Esophagus squamous epithelium (tissue), 5 donors: Measurements from ENCODE around the gene EEPD1. TPM values are rescaled to one million over a fixed set of nuclear protein-coding genes. Genes with fewer than 3 reads are reported as not detected.

Experiments used
- DNase-seq: peaks from one replicate; lab custom pipeline; 2025; lab: John Stamatoyannopoulos, UW
- H3K27ac ChIP-seq, 4 donors: fragments of 200-600 bp; sonication (generic); one replicate each; pipeline ENCODE4 v1.5.1; 2016 to 2019; ENCODE audit warnings: mild to moderate bottlenecking in 1 of 4
- H3K27me3 ChIP-seq, 4 donors: fragments of 200-600 bp; sonication (generic); 1 replicate in 3 of 4; 2 replicates in 1 of 4; pipeline versions ENCODE4 v1.5.1 to v1.6.0; 2017 to 2021; ENCODE audit warnings: antibody characterized with exemption in 1 of 4
- H3K36me3 ChIP-seq, 3 donors: fragments of 200-600 bp; sonication (generic); one replicate each; pipeline ENCODE4 v1.5.1; 2016 to 2019
- H3K4me1 ChIP-seq, 3 donors: fragments of 200-600 bp; sonication (generic); one replicate each; pipeline ENCODE4 v1.5.1; 2017 to 2019
- H3K4me3 ChIP-seq, 4 donors: fragments of 200-600 bp; sonication (generic); 1 replicate in 3 of 4; 2 replicates in 1 of 4; pipeline ENCODE4 v1.5.1; 2016 to 2019; ENCODE audit warnings: mild to moderate bottlenecking in 2 of 4, moderate library complexity in 1 of 4
- H3K9me3 ChIP-seq, 3 donors: fragments of 200-600 bp; sonication (generic); one replicate each; pipeline ENCODE4 v1.5.1; 2016 to 2019
- CTCF ChIP-seq, 6 experiments: fragments of 450-650 bp in 4 of 6; fragments of 200-600 bp in 2 of 6; sonication (generic) in 2 of 6; IDR thresholded peaks; one replicate each; pipeline ENCODE4 v1.5.1; 2016 to 2019; ENCODE audit warnings: antibody characterized with exemption in 6 of 6, mild to moderate bottlenecking in 4 of 6, moderate library complexity in 4 of 6
- POLR2A ChIP-seq, 4 donors: fragments of 450-650 bp; IDR thresholded peaks; one replicate each; pipeline ENCODE4 v1.6.1; 2017; ENCODE audit warnings: antibody characterized with exemption in 4 of 4, mild to moderate bottlenecking in 4 of 4, moderate library complexity in 3 of 4
- WGBS, 2 donors: methylation state at CpG; one replicate each; pipeline ENCODE4 v1.1.5; 2018; 5-methylcytosine and 5-hydroxymethylcytosine counted together
- intact Hi-C: fragments of 100-400 bp; cut with DNase I; formaldehyde crosslinking; loops from one replicate; pipeline ENCODE4 v1.15.0; 2022
- total RNA-seq, 4 donors: library from RNA; depleted of rRNA; stranded (reverse); fragments of >200 nt; gene quantifications; one replicate each; pipeline ENCODE4 v1.1.0, GENCODE V29; 2016
- donor health status: DM: yes; HTN: yes; CAD: no.

Gene EEPD1
- total RNA-seq, 4 donors from 2014 or later, result 2.3 to 10.2 (median 4.8) TPM

DNA sequence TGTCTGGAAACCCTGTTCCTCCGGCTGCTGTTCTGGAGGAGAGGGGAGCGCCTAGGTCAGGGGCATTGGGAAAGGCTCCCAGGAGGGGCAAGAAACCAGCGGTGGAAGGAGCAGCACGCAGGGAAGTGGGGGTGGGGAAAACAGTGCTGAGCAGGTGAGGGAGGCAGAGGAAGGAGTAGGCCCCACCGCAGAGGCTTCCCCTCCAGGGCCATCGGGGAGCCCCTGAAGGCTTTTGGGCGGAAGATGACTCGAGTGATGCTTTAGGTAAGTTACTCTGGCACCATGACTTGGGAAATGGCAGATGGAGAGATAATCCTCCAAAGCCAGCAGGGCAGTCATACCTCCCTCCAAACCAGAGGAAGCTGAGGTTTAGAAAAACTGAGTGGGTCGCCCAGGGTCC lies 130.1 kb downstream of the EEPD1 start:
- peaks cover 0 to 4% (median 0%) of the 10 kb centered on the region in 4 donors for H3K27me3 ChIP-seq
- peaks cover 23 to 80% (median 34%) of the 10 kb centered on the region in 3 donors for H3K4me1 ChIP-seq
- no peak for DNase-seq
- H3K27ac ChIP-seq, result peak overlapping the region in 1 of 4 donors; percentile 47
- no peak for TF ChIP-seq POLR2A (IDR thresholded peaks at IDR 0.05)
- TF ChIP-seq CTCF (IDR thresholded peaks at IDR 0.05), result no peak
- H3K4me3 ChIP-seq, result no peak overlapping the region
- intact Hi-C loops, result no loop called here
- H3K9me3 ChIP-seq, result no peaks in the 10 kb centered on the region
- H3K36me3 ChIP-seq, result peaks cover 0 to 18% (median 0%) of the 10 kb centered on the region in 3 donors
- 75% methylated on average over 8 to 9 of the region's 9 CpGs for WGBS, 2 donors

GRCh38 chr7:36283711-36284130 lies 130.7 kb downstream of the EEPD1 start:
- H3K36me3 ChIP-seq, result peaks cover 0 to 23% (median 0%) of the 10 kb centered on the region in 3 donors
- DNase-seq, result peak; percentile 36
- peaks cover 23 to 78% (median 29%) of the 10 kb centered on the region in 3 donors for H3K4me1 ChIP-seq
- H3K4me3 ChIP-seq, result no peak overlapping the region
- peaks cover 0 to under 1% (median 0%) of the 10 kb centered on the region in 4 donors for H3K27me3 ChIP-seq
- 71 to 75% methylated on average over 1 to 2 of the region's 7 CpGs for WGBS, 2 donors
- intact Hi-C loops, result no loop called here
- TF ChIP-seq CTCF (IDR thresholded peaks at IDR 0.05), result no peak
- TF ChIP-seq POLR2A (IDR thresholded peaks at IDR 0.05), result no peak
- peak overlapping the region in 1 of 4 donors; percentile 47 for H3K27ac ChIP-seq
- H3K9me3 ChIP-seq, result no peaks in the 10 kb centered on the region

GRCh38 chr7:36284456-36285090 lies 131.5 kb downstream of the EEPD1 start:
- H3K36me3 ChIP-seq, result peaks cover 0 to 23% (median 0%) of the 10 kb centered on the region in 3 donors
- peaks cover 23 to 69% (median 27%) of the 10 kb centered on the region in 3 donors for H3K4me1 ChIP-seq
- H3K9me3 ChIP-seq, result no peaks in the 10 kb centered on the region
- no peaks in the 10 kb centered on the region for H3K27me3 ChIP-seq
- peak overlapping the region in 1 of 4 donors; percentile 47 for H3K27ac ChIP-seq
- intact Hi-C loops, result no loop called here
- H3K4me3 ChIP-seq, result no peak overlapping the region
- no peak for DNase-seq
- 84 to 87% methylated on average over 10 to 12 of the region's 19 CpGs for WGBS, 2 donors
- no peak for TF ChIP-seq CTCF (IDR thresholded peaks at IDR 0.05)
- TF ChIP-seq POLR2A (IDR thresholded peaks at IDR 0.05), result no peak

GRCh38 chr7:36285276-36285675 lies 132.2 kb downstream of the EEPD1 start:
- TF ChIP-seq CTCF (IDR thresholded peaks at IDR 0.05) (no peak), POLR2A (IDR thresholded peaks at IDR 0.05) (no peak)
- H3K9me3 ChIP-seq, result no peaks in the 10 kb centered on the region
- H3K4me1 ChIP-seq, result peaks cover 21 to 68% (median 28%) of the 10 kb centered on the region in 3 donors
- no peak overlapping the region for H3K4me3 ChIP-seq
- no peaks in the 10 kb centered on the region for H3K27me3 ChIP-seq
- H3K27ac ChIP-seq, result no peak overlapping the region
- peaks cover 0 to 23% (median 0%) of the 10 kb centered on the region in 3 donors for H3K36me3 ChIP-seq
- DNase-seq, result no peak
- 83% methylated on average over 1 of the region's 9 CpGs; no CpG with 5 or more reads in 1 of the 2 donors for WGBS, 2 donors
- intact Hi-C loops, result no loop called here

GRCh38 chr7:36286226-36286625 lies 133.2 kb downstream of the EEPD1 start:
- Histone ChIP-seq H3K27me3 (no peaks in the 10 kb centered on the region), H3K4me3 (no peak overlapping the region), H3K9me3 (no peaks in the 10 kb centered on the region), H3K27ac (peak overlapping the region in 1 of 4 donors; percentile 58), H3K4me1 (peaks cover 13 to 65% (median 19%) of the 10 kb centered on the region in 3 donors), H3K36me3 (peaks cover 0 to 23% (median 0%) of the 10 kb centered on the region in 3 donors)
- TF ChIP-seq POLR2A (IDR thresholded peaks at IDR 0.05) (no peak), CTCF (IDR thresholded peaks at IDR 0.05) (no peak)
- intact Hi-C loops, result no loop called here
- WGBS, 2 donors, result 63 to 67% methylated on average over 2 of the region's 2 CpGs
- no peak for DNase-seq
